D341Med (cell line): ENCODE results near the gene MESD.

Experiments used
- DNase-seq: peaks from one replicate; pipeline ENCODE4 v3.0.0; 2012; ENCODE audit warnings: low spot score

The MESD gene

GRCh38 chr15:80989518-80990478 is at the start of gene MESD:
TSS of gene MESD (minus strand) at chr15:80989819. CDS start at chr15:80989791, 28 bp downstream.
- DNase-seq: peak; percentile 99

GRCh38 chr15:81038975-81039607 is 49.5 kb upstream of the MESD start:
- no peak for DNase-seq

- DNase-seq: no peak
These were observed 48.5 kb upstream of the MESD start for GRCh38 chr15:81037952-81038743.

- no peak for DNase-seq
These were observed 43.9 kb upstream of the MESD start for GRCh38 chr15:81033508-81033907.

- no peak for DNase-seq
These were observed 43.2 kb upstream of the MESD start for GRCh38 chr15:81032818-81033217.

GRCh38 chr15:81032355-81032754 is 42.7 kb upstream of the MESD start:
- DNase-seq: no peak

- DNase-seq: no peak
These were observed 41.6 kb upstream of the MESD start for GRCh38 chr15:81031203-81031602.

- DNase-seq: no peak
These were observed 40.7 kb upstream of the MESD start for GRCh38 chr15:81030301-81030750.

GRCh38 chr15:81029414-81030300 is 40.0 kb upstream of the MESD start:
- no peak for DNase-seq

- no peak for DNase-seq
These were observed 37.4 kb upstream of the MESD start for GRCh38 chr15:81026836-81027599.

GRCh38 chr15:81025721-81026370 is 36.2 kb upstream of the MESD start:
- DNase-seq: no peak

- no peak for DNase-seq
These were observed 35.3 kb upstream of the MESD start for GRCh38 chr15:81024936-81025335.

GRCh38 chr15:81024265-81024872 is 34.8 kb upstream of the MESD start:
- no peak for DNase-seq

- no peak for DNase-seq
These were observed 34.1 kb upstream of the MESD start for GRCh38 chr15:81023483-81024264.

GRCh38 chr15:81021321-81021720 is 31.7 kb upstream of the MESD start:
- DNase-seq: no peak

GRCh38 chr15:81018197-81018596 is 28.6 kb upstream of the MESD start:
- DNase-seq: no peak

GRCh38 chr15:81016489-81017068 is 27.0 kb upstream of the MESD start:
- DNase-seq: no peak
